HG03457 (cell line): ENCODE results near the gene MTUS2.

Experiments used
- ATAC-seq: cut with Tn5 transposase; IDR thresholded peaks from one replicate; pipeline ENCODE4 v1.9.1; 2021; ENCODE audit warnings: moderate number of reproducible peaks; ENCODE audit not compliant: unreplicated experiment

The MTUS2 gene

DNA sequence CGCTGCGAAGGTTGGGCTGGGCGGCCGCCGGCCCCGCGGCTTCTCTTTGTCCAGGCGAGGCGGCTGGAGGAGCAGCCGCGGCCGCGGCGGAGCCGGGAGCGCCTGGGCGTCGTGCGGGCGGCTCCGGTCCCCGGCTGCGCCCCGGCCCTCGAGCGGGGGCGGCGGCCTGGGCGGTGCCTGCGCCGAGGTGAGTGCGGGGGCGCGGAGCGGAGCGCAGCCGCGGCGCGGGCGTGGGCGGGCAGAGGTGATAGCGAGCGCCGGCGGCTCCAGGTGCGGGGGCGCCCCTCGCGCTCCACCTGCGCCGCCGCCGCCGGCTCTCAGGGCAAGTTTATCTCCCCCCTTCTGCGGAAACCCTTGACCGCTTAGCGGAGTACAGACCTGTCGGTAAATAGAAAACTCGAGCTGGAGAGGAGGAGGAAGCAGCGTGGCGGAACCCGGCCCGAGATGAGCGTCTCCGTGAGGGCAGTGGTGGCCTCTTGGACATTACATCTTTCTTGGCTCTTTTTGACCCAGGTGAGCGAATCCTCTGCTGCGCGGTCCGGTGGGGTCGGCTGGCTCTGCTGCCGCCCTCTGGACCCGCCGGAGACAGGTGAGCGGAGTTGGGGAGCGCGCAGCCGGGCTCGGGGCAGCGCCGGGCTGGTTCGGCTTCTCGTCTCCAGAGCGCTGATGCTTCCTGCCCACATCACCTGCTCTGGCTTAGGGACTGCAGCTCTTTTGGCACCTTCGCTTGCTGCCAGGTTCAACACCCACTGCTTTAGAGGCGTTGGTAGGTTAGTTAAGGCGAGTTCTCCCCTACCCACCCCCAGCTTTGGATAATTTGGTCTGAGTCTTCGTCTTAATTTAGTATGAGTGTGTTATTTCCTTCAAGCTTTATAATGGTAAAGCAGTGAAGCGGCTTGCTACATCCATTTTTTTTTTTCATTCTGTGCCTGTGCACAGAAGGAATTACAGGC lies at the start of gene MTUS2:
Gene MTUS2 (plus strand): TSS at position 241 of the 953 bp plus-strand sequence.
- ATAC-seq, result no peak

- ATAC-seq, result no peak
These were observed 41.6 kb upstream of the MTUS2 start for GRCh38 chr13:28778308-28779215.

DNA sequence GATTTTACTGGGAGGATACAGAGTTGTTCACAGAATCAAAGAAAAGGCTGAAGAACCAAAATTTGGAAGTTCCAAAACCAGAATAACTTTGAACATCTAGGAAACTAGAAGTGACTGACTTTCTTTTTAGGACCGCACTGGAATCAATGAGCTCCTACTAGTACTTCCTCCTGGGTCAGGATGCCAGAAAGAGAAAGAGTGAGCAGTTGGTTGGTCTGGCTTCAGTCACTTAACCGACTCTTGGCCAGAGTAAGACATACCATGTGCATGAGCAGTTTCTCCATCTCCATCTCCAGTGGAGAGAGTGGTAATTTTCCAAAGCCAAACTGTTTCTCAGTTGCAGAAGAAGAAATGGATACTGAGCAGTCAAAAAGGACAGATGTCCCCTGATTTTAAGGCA lies 27.1 kb upstream of the MTUS2 start:
- ATAC-seq, result no peak

DNA sequence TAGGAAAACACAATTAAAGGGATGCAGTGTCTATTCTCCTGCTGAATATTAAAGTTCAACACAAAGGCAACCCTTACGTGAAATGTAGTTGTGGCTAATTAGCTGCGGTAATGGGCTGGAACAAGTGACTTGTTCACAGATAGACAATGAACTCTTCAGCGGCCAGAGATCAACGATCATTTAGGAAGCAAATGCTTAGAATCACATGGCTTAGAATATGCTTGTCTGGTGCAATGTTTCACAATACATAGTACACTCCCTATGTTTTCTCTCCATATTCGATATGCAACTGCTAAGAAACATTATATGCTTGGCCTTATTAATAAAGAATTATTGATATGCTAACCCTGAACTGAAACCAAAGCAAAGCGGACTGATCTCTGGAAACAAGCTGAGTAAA lies 25.7 kb upstream of the MTUS2 start:
- no peak for ATAC-seq

GRCh38 chr13:28796938-28797257 lies 23.2 kb upstream of the MTUS2 start:
- ATAC-seq, result no peak

DNA sequence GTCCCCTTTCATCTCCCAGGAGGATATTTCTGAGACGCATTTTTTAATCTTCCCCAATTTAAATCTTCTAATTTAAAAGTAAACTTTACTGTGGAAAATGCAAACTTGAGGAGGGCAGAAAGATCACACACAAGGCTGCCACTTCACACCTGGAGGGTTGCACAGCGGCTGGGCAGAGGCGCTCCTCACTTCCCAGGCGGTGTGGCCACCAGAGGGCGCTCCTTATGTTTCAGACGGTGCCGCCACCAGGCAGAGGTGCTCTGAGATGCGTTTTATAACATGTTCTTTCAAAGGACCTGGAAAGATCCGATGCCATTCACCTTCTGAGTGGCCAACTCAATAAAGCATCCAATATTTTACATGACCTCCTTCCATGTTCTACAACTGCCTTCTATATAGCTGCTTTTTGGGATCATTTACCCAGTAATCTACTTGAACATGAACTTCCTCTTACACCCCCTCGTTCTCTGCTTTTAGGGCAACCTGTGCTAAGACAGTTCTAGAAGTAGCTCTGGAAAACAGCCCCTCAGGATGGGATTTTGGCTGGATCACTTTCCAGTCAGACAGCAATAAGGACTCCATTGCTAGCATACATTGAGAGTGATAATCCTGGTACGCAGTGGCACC lies 14.8 kb upstream of the MTUS2 start:
- ATAC-seq, result no peak

DNA sequence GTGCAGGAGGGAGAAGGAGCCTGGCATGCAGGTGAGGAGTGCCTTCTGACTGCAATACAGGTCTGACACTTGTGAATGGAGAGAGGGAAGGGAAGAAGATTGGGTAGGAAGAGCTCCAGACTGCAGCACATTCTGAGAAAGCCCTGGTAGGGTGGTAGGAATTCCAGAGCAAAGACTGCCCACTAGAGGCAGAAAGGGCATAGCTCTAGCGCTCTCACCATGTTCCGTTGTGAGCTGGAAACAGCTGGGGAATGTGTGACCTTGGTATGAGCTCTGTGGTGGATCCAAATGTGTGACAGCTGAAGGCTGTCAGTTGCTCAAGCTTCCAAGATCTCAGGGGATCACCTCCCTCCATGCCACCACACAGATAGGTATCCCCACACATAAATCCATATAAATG lies 2.9 kb upstream of the MTUS2 start:
- ATAC-seq, result no peak

- no peak for ATAC-seq
These were observed 951 bp upstream of the MTUS2 start for GRCh38 chr13:28819046-28819730.

DNA sequence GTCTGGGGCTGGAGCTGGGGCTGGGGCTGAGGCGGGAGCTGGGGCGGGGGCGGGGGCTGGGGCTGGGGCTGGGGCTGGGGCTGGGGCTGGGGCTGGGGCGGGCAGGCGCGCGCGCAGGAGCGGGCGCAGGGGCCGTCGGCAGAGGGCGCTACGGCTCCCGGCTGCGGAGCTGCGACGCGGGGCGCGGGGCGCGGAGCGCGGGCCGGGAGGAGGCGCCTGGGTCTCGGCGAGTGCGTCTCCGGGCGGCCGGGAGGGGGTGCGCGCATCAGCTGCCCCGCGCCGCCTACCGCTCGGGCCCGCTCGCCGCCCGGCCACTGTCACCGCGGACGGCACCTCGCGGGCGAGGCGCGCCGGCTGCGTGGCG lies 422 bp upstream of the MTUS2 start:
- no peak for ATAC-seq

GRCh38 chr13:28822151-28822550 lies 2.0 kb downstream of the MTUS2 start:
- ATAC-seq, result no peak

- no peak for ATAC-seq
These were observed 2.7 kb downstream of the MTUS2 start for GRCh38 chr13:28822801-28823200.

DNA sequence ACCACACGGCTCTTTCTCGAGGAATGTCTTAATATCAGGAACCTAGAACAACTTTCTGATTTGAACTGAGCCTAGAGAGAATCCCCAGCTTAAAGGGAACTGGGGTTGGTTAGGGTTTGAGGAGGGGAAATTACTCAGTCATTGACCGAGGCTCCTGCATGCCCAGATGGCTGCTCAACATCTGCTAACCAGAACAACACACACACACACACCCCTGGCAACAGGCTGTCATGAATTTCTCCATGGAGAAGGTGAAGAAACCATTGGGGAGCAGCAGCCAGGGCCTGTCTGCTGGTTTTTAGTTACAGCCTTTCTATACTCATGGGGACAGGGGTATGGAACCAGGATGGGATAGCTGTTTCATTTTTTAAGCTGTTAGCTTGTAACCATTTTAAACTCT lies 5.2 kb downstream of the MTUS2 start:
- ATAC-seq, result no peak

DNA sequence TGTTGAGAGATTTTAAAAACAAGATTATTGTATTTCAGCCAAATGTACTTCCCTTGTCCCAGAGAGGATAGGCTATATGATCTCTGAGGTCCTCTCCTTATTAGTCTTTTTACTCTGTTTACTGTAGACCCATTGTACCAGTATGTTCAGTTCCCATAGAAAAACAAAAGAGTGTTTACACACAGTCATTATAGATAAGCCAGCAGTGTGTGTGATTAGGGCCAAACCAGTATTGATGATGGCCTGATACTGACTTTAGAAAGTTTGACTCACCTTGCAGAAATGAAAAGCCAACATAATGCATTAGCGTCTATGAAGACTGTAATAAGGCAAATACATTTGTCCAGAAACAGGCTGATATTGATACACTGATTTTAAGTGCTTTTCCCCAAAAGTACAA lies 6.2 kb downstream of the MTUS2 start:
- no peak for ATAC-seq

DNA sequence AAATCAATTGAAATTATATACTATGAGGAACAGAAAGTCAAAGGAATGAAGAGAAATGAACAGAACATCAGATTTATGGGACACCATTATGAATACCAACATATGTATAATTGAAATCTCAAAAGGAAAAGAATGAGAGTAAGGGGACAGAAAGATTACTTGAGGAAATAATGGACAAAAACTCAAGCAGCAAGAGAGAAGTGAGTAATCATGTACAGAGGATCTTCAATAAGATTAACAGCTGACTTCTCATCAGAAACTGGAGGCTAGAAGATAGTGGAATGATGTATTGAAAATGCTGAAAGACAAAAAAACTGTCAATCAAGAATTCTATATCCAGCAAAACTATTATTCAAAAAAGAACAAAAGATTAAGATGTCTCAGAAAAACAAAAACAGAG lies 10.4 kb downstream of the MTUS2 start:
- ATAC-seq, result no peak

GRCh38 chr13:28831117-28831516 lies 11.0 kb downstream of the MTUS2 start:
- ATAC-seq, result no peak

GRCh38 chr13:28837111-28837510 lies 17.0 kb downstream of the MTUS2 start:
- no peak for ATAC-seq

GRCh38 chr13:28843639-28844038 lies 23.5 kb downstream of the MTUS2 start:
- no peak for ATAC-seq

DNA sequence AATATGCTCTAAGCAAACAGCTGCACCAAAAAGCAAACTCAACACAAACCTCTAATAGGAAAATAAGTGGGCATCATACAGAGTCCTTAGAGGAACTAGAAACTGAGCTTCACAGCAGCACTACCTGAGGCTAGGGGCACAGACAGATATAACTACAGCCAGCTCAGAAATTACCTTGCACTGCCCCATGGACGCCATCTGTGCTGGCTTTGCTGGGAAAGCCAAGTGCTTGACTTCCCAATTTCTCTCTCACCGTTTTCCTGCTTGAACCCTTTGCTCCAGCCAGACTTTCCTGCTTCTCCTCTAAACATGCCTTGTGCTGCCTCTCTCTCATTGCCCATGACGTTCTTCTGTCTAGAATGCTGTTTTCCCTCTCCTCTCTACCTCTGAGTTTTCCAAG lies 29.3 kb downstream of the MTUS2 start:
- no peak for ATAC-seq

DNA sequence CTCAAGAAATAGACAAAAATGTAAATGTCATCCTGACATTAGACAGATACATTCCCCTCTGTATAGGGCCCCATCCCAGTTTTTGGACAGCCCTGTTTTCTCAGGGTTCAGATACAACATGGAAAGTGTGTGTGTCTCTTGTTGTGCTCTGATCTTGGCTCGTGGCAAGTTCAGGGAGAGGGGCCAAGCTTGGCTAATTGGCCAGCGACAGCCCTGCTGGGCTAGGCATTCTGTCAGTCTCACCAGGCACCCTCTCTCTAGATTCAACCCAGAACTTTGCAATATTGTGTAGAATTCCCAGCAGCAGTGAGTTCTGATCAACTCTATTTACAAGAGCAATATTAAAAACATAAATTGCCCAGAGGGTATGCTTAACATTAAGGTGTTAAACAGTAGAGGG lies 30.1 kb downstream of the MTUS2 start:
- no peak for ATAC-seq

GRCh38 chr13:28851422-28851821 lies 31.3 kb downstream of the MTUS2 start:
- ATAC-seq, result no peak

GRCh38 chr13:28854657-28855056 lies 34.5 kb downstream of the MTUS2 start:
- ATAC-seq, result no peak
